Uterus (tissue), 4 donors: ENCODE measurements around the gene GATA6. TPM values are rescaled to one million over a fixed set of nuclear protein-coding genes. Genes with fewer than 3 reads are reported as not detected.

Experiments used
- DNase-seq, 2 donors: peaks; one replicate each; pipeline ENCODE4 v3.0.0-alpha.2; 2019 to 2020
- H3K27ac ChIP-seq, 2 donors: fragments of 200-600 bp; sonication (generic); 1 replicate in 1 of 2; 2 replicates in 1 of 2; pipeline ENCODE4 v1.5.1; 2016 to 2018
- H3K27me3 ChIP-seq, 2 donors: fragments of 200-600 bp; sonication (generic); one replicate each; pipeline ENCODE4 v1.5.1; 2018 to 2019; ENCODE audit warnings: control low read depth in 1 of 2
- H3K36me3 ChIP-seq, 2 donors: fragments of 200-600 bp; sonication (generic); one replicate each; pipeline ENCODE4 v1.5.1; 2019; ENCODE audit warnings: control low read depth in 1 of 2
- H3K4me1 ChIP-seq, 2 donors: fragments of 200-600 bp; sonication (generic); one replicate each; pipeline ENCODE4 v1.5.1; 2018 to 2019; ENCODE audit warnings: control low read depth in 1 of 2
- H3K4me3 ChIP-seq, 2 donors: fragments of 200-600 bp; sonication (generic); 1 replicate in 1 of 2; 2 replicates in 1 of 2; pipeline ENCODE4 v1.5.1; 2018 to 2019; ENCODE audit warnings: mild to moderate bottlenecking in 1 of 2
- H3K9me3 ChIP-seq, 2 donors: fragments of 200-600 bp; sonication (generic); one replicate each; pipeline ENCODE4 v1.5.1; 2019; ENCODE audit warnings: control low read depth in 1 of 2
- CTCF ChIP-seq, 4 experiments: fragments of 200-600 bp in 2 of 4; fragments of 450-650 bp in 2 of 4; sonication (generic) in 2 of 4; IDR thresholded peaks; one replicate each; pipeline ENCODE4 v1.5.1; 2016 to 2019; ENCODE audit warnings: antibody characterized with exemption in 4 of 4, mild to moderate bottlenecking in 2 of 4, moderate library complexity in 1 of 4
- POLR2A ChIP-seq, 2 donors: fragments of 450-650 bp; IDR thresholded peaks; one replicate each; pipeline ENCODE4 v1.6.1; 2016; ENCODE audit warnings: antibody characterized with exemption in 2 of 2, mild to moderate bottlenecking in 1 of 2, moderate library complexity in 1 of 2
- intact Hi-C: fragments of 100-400 bp; cut with DNase I; formaldehyde crosslinking; loops from one replicate; pipeline ENCODE4 v1.15.1; 2023; ENCODE audit warnings: low total_unique reads
- total RNA-seq, 4 donors: library from RNA; depleted of rRNA in 3 of 4; stranded (reverse); fragments of >200 nt in 3 of 4; gene quantifications; one replicate each; pipeline versions ENCODE4 v1.1.0 to v1.2.4, GENCODE V29; 2014 to 2023
- donor health status: DM: yes; HTN: yes; CAD: no.

Gene GATA6
- total RNA-seq, 4 donors from 2014 or later = 28.2 to 59.6 (median 39.5) TPM

- no peak for DNase-seq
- no peak overlapping the region for H3K4me3 ChIP-seq
- TF ChIP-seq POLR2A (IDR thresholded peaks at IDR 0.05) = no peak
- no peak for TF ChIP-seq CTCF (IDR thresholded peaks at IDR 0.05)
- intact Hi-C loops = no loop called here
- no peaks in the 10 kb centered on the region for H3K9me3 ChIP-seq
- no peak overlapping the region for H3K27ac ChIP-seq
- no peaks in the 10 kb centered on the region for H3K36me3 ChIP-seq
- no peaks in the 10 kb centered on the region for H3K27me3 ChIP-seq
- peaks cover 7 to 9% of the 10 kb centered on the region in 2 donors for H3K4me1 ChIP-seq
Observed at GRCh38 chr18:22211657-22212056, 42.3 kb downstream of the GATA6 start.

- Histone ChIP-seq H3K36me3 (no peaks in the 10 kb centered on the region), H3K4me1 (peaks cover 0 to 8% of the 10 kb centered on the region in 2 donors), H3K27ac (peak overlapping the region; percentile 52 to 67), H3K27me3 (no peaks in the 10 kb centered on the region), H3K4me3 (no peak overlapping the region), H3K9me3 (no peaks in the 10 kb centered on the region)
- TF ChIP-seq CTCF (IDR thresholded peaks at IDR 0.05) = no peak
- TF ChIP-seq POLR2A (IDR thresholded peaks at IDR 0.05) = no peak
- intact Hi-C loops = no loop called here
- peak in 1 of 2 donors; percentile 48 for DNase-seq
Observed at GRCh38 chr18:22213333-22213973, 44.1 kb downstream of the GATA6 start.

GRCh38 chr18:22214731-22215528 lies 45.5 kb downstream of the GATA6 start:
- Histone ChIP-seq H3K4me3 (no peak overlapping the region), H3K9me3 (no peaks in the 10 kb centered on the region), H3K36me3 (no peaks in the 10 kb centered on the region), H3K27me3 (no peaks in the 10 kb centered on the region), H3K27ac (peak overlapping the region; percentile 29 to 42), H3K4me1 (peaks cover 0 to 8% of the 10 kb centered on the region in 2 donors)
- no peak for DNase-seq
- TF ChIP-seq CTCF (IDR thresholded peaks at IDR 0.05) (no peak), POLR2A (IDR thresholded peaks at IDR 0.05) (no peak)
- intact Hi-C loops = no loop called here

- DNase-seq = no peak
- intact Hi-C loops = no loop called here
- H3K27ac ChIP-seq = no peak overlapping the region
- no peak for TF ChIP-seq CTCF (IDR thresholded peaks at IDR 0.05)
- TF ChIP-seq POLR2A (IDR thresholded peaks at IDR 0.05) = no peak
- H3K36me3 ChIP-seq = no peaks in the 10 kb centered on the region
- no peaks in the 10 kb centered on the region for H3K27me3 ChIP-seq
- H3K9me3 ChIP-seq = no peaks in the 10 kb centered on the region
- peaks cover 0 to 8% of the 10 kb centered on the region in 2 donors for H3K4me1 ChIP-seq
- no peak overlapping the region for H3K4me3 ChIP-seq
Observed at GRCh38 chr18:22218835-22219234, 49.4 kb downstream of the GATA6 start.
